ENCODE results near the gene SCAI.
"Not testable (repeated sequence)": the region's sequence is repeated elsewhere in the genome, so short reads cannot be mapped to it uniquely, and the experiment has no call there.

Gene SCAI

DNA sequence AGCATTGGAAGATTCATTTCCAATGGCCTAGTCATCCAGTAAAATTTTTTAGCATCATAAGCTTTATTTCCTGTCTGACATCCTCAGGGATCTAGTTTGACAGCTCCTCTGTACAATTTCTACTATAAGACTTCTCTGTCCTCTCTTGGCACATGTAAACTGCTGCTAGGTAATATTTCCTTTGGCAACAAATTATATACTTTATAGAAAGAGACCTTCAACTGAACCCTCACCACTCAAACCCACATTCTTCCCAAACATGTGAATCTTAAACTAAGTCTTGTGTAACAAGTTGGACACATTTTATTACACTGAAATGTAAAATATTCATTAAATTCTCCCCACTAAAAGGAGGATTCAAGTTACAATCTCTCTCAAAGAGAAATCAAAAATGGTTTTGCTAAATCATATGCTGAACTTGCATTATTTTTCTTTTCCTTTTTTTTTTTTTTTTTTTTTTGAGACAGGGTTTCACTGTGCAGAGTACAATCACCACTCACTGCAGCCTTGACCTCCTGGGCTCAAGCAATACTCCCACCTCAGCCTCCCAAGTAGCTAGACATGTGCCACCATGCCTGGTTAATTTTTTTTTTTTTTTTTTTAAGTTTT lies 36.9 kb downstream of the SCAI start:
- no peak for DNase-seq (ENCODE audit: low read depth in 2 of 3, low spot score in 2 of 3)

DNA sequence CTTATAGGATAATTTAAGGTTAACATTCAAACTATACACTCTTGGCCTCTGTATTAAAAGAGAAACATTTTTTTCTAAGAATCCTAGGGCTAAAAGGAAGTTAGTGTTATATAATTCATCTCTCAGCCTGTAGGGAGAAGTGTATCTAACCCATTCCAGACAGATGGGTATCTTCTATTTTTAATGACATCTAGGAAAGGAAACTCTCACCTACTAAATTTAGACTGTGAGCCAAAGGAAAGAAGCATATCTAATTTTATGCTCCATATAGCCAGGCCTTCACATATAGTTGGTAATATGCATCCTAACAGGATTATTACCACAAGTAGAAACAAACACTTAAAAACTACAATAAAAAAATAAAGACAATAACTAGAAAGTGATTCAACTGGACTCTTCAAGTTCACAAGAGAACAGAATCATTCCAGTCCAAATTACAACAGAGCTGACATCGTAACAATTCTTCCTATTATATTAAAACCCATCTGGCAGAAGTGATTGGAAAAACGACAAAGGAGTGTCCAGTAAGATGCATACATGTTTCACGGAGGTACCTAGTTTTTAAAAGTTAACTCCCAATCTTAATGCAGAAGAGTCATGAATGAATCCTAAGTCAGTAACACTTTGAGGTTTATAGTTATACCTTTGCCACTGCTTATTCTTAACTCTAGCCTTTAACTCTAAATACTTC lies 39.4 kb downstream of the SCAI start:
- DNase-seq (ENCODE audit: low read depth in 2 of 3, low spot score in 2 of 3): no peak

DNA sequence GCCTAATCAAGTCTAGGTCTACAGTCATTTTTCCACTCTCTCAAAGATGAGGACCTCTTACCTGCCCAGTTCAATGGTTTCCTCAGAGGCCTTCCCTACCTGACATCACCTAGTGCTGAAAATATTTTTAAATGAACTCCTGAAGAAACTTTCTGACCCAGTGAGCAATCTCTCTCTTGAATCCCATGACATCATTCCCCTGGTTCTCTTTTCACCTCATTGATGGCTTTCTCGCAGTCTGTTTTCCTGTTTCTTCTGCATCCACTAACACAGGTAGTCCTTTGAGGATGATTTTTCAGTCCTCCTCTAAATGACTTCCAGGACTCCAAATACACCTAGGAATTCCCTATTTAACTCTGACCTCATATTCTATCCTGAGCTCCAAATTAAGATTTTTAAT lies 40.3 kb downstream of the SCAI start:
- DNase-seq (ENCODE audit: low read depth in 2 of 3, low spot score in 2 of 3): no peak

DNA sequence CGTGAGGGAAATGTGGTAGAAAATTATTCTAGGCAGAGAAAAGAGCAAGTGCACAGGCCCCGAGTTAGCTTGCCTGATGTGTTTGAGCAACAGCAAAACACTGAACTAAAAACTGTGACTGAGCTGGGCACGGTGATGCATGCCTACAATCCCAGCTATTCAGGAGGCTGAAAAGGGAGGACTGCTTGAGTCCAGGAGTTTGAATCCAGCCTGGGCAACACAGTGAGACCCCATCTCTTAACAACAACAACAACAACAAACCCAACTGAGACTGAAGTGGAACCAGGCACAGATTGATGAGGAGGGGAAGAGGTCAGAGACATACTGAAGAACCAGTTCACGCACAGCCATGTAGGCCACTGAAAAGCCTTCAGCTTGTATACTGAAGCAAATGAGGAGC lies 42.5 kb downstream of the SCAI start:
- no peak for DNase-seq (ENCODE audit: low read depth in 2 of 3, low spot score in 2 of 3)

DNA sequence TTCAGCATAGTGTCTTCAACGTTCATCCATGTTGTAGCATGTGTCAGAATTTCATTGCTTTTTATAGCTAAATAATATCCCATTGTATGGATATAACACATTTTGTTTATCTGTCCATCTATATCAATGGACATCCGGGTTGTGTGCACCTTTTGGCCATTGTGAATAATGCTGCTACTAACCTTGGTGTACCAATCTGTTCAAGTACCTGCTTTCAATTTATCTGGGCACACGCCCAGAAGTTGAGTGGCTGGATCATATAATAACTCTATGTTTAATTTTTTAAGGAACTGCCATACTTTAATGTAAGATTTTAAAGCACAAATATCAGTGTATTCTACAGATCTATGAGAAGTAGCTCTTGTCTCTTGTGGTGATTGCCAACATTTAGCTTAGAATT lies 43.5 kb downstream of the SCAI start:
- no peak for DNase-seq (ENCODE audit: low read depth in 2 of 3, low spot score in 2 of 3)

DNA sequence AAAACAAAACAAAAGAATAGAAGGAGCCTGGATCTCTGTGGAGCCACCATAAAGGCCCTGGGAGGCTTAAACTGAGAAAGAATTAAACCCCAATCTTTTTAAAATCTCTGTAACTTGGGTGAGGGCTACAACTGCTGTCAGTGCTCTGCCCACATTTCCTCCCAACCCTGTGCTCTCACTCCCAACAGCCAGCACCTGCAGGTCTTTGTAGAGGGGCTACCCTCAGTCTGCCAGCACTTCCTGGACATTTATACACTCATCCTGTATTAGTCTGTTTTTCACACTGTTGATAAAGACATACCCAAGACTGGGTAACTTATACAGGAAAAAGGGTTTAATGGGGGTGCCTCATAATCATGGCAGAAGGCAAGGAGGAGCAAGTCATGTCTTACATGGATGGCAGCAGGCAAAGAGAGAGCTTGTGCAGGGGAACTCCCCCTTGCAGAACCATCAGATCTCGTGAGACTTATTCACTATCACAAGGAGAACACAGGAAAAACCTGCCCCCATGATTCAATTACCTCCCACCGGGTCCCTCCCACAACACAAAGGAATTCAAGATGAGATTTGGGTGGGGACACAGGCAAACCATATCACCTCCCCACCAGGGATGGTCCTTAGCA lies 47.4 kb downstream of the SCAI start:
- no peak for DNase-seq (ENCODE audit: low read depth in 2 of 3, low spot score in 2 of 3)

DNA sequence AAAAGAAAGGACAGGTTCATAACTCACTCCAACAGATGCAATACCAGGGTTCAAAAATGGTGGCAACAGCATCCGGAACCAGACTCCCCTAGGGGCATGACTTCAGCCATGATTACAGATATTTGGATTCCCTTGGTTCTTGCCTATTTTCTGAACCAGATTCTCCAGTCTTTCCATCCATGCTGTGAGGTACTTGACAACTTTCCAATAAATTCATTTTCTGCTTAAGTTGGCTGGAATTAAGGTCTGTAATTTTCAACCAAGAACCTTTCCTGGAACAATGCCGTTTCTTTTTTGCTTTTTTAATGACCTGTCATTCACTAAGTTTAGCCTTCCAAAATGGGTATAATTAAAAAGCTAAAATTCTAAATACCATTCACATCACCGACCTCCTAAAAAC lies 52.2 kb downstream of the SCAI start:
- DNase-seq (ENCODE audit: low read depth in 2 of 3, low spot score in 2 of 3): no peak

DNA sequence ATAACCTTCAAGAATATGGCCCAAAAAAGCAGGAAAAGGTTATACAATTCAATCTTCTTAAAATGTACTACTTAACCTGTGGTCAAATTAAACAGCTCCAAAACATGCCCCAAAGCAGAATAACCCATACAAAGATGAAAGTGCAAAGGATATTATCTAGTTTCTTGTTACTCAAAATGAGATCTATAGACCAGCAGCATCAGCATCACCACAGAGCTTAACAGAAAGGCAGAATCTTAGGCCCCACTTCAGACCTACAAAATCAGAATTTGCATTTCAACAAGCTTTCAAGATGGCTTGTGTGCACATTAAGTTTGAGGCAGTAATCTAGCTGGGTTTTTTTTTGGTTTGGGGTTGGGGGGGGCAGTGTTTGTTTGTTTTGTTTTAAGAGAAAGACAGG lies 54.0 kb downstream of the SCAI start:
- no peak for DNase-seq (ENCODE audit: low read depth in 2 of 3, low spot score in 2 of 3)

DNA sequence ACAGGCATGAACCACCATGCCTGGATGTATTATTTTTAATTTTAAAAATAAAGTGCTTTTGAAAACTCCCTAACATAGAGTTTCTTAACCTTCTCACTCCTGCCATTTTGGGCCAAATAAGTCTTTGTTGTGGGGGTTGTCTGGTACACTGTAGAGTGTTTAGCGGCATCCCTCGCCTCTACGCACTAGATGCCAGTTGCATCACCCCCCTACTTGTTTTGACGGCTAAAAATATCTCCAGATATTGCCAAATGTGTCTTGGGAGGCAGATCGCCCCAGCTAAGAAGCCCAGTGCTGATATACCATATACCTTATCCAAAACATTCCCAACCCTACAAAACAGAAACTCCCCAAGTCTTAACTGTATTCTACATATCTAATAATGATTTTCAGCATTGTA lies 54.6 kb downstream of the SCAI start:
- no peak for DNase-seq (ENCODE audit: low read depth in 2 of 3, low spot score in 2 of 3)

DNA sequence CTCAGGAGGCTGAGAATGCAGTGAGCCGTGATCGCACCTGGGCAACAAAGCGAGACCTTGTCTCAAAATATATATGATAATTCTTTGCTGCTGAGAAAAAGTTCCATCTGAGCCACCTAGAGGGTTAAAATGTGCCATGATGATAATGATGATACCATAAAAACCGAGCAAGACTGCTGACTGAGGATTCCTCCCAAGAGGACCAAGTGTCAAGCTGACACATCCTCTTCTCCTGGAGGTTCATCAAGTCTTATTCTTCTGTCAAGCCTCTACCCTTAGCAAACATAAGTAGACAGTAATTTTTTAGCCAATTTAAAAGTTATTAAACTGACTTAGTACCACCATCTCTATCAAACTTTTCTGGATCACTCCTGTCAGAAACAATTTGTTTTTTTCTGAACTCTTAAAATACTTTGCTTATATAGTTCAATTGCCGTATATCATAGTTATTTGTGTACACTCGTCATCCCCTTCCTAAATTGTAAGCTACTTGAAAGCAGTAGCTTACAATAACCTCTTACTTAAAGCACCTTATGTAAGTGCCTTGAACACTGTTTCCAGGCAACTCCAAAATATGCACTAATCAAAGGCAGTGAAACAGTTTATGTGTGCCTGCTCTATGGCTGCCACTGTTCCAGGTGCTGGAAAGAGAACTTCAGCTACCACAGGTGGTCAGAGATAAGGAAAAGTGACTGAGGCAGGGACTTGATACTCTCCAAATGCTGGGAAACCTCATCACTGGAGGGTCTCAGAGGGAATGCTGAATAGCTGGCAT lies 57.4 kb downstream of the SCAI start:
- DNase-seq (ENCODE audit: low read depth in 2 of 3, low spot score in 2 of 3): no peak

DNA sequence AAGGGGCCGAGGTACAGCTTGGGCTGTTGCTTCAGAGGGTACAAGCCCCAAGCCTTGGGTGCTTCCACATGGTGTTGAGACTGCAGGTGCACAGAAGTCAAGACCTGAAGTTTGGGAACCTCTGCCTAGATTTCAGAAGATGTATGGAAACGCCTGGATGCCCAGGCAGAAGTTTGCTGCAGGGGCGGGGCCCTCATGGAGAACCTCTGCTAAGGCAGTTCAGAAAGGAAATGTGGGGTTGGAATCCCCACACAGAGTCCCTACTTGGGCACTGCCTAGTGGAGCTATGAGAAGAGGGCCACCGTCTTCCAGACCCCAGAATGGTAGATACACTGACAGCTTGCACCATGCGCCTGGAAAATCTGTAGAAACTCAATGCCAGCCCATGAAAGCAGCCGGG lies 61.1 kb downstream of the SCAI start:
- not testable (repeated sequence) for DNase-seq (ENCODE audit: low read depth in 2 of 3, low spot score in 2 of 3)

DNA sequence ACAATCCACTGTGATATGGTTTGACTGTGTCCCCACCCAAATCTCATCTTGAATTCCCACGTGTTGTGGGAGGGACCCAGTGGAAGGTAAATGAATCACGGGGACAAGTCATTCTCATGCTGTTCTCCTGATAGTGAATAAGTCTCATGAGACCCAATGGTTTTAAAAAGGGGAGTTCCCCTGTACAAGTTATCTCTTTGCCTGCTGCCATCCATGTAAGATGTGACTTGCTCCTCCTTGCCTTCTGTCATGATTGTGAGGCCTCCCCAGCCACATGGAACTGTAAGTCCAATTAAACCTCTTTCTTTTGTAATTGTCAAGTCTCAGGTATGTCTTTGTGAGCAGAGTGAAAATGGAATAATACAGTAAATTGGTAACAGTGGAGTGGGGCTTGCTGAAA lies 62.5 kb downstream of the SCAI start:
- DNase-seq (ENCODE audit: low read depth in 2 of 3, low spot score in 2 of 3): not testable (repeated sequence)

DNA sequence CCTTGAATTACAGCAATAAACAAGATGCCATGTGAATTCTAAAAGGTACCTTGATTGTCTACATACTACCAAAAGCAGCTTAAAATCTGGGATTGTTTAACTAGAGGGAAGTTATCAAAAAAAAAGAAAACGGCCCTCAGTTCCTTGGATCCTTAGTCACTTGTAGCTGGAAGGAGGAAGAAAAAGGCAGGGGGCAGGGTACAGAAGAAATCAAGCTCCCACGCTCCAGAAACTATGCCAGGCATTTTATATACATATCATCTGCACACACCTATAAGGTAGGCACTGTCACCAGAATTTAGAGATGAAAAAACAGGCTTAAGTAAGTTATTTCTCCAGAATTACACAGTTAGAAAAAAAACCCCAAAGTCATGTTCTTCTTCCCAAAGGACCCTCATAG lies 63.4 kb downstream of the SCAI start:
- DNase-seq (ENCODE audit: low read depth in 2 of 3, low spot score in 2 of 3): no peak

DNA sequence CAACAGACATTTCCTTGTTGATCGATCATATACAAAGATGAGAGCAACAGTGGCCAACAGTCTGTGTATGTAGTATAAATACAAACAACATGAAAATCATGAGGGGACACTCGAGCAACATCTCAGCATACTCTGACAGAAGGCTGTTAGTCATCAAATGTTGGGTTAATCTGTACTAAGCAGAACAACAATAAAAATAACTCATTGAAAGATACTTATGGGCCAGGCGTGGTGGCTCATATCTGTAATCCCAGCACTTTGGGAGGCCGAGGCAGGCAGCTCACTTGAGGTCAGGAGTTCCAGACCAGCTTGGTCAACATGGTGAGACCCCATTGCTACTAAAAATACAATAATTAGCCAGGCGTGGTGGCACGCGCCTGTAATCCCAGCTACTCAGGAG lies 67.3 kb downstream of the SCAI start:
- no peak for DNase-seq (ENCODE audit: low read depth in 2 of 3, low spot score in 2 of 3)

DNA sequence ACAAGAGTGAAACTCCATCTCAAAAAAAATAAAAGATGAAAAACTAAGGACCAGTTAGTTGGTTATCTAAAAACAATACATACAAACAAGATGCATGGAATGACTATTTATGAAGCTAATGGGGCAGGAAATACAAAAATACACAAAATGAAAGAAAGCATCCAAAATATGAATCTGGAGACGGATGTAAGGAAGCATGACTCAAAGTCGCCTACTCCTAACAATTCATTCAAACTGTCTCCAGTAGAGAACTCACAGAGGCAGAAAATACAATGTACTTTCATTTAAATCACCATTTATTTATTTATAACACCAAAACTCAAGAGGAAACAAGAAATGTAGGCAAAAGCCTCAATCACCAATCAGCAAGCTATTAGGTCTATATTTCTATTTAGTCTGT lies 68.4 kb downstream of the SCAI start:
- no peak for DNase-seq (ENCODE audit: low read depth in 2 of 3, low spot score in 2 of 3)

DNA sequence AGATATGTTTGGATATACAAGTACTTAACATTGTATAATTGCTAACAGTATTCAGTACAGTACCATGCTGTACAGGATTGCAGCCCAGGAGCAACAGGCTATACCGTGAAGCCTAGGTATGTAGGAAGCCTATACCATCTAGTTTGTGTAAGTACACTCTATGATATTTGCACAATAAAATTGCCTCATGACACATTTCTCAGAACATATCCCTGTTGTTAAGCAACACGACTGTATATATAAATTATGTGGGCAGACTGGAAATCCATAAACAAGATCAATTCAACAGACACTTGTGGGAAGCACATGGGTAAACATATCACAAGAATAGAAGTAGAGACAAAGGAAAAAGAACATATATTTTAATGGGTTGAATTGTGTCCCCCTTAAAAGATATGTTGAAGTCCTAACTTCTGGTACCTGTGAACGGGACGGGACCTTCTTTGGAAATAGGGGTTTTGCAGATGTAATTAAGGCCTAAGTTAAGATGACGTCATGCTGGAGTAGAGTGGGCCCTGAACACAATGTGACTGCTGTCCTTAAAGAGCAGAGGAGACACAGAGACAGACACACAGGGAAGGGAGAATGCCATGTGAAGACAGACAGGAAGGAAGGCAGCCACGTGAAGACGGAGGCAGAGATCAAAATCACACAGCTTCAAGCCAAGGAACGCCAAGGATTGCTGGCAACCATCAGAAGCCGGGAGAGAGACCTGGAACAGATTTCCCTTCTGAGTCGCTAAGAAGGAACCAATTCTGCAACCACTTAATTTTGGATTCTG lies 76.3 kb downstream of the SCAI start:
- no peak for DNase-seq (ENCODE audit: low read depth in 2 of 3, low spot score in 2 of 3)

DNA sequence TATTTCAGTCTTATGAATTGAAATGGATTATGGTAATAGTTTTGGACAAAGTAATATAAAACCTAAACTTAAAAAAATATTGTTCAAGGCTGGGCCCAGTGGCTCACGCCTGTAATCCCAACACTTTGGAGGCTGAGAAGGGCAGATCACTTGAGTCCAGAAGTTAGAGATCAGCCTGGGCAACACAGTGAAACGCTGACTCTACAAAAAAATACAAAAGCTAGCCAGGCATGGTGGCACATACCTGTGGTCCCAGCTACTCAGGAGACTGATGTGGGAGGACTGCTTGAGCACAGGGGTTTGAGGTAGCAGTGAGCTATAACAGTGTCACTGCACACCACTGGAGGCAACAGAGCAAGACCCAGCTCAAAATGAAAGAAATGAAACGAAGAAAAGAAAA lies 81.9 kb downstream of the SCAI start:
- DNase-seq (ENCODE audit: low read depth in 2 of 3, low spot score in 2 of 3): no peak

DNA sequence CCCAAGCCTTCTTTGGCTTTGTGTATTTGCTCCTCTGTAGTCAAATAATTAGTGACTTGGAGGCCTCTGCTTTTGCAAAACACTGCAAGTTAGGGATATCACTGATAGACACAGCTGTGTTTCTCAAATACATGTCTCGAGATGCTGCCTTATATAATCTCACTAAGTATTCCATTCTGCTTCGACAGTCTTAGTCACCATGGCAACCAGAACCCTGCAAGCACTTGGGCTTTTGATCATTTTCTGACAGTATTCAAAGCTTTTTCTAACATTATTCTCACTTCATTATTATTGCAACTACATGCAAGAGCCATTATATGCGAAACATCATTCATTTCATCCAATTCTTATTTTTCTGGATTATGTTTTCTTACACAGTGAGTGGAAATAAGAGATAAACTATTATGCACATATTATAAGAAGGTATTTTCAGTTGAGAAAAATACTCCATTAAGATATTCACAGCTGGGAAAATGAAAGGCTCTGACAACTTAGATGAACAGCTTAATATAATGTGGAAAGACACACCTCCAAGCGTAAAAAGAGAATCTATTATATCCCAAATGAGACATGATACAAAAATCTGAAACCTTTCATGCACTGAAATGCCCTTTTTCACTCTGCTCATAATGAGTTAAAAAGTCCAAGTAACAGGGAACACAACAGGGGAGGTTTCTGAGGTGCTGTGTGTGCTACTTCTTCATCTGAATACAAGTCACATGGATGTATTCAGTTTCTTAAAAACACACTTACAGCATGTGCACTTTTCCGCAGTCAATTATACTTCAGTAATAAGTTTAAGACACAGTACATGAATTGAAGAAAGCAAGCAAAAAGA lies 93.9 kb downstream of the SCAI start:
- no peak for DNase-seq (ENCODE audit: low read depth in 2 of 3, low spot score in 2 of 3)

DNA sequence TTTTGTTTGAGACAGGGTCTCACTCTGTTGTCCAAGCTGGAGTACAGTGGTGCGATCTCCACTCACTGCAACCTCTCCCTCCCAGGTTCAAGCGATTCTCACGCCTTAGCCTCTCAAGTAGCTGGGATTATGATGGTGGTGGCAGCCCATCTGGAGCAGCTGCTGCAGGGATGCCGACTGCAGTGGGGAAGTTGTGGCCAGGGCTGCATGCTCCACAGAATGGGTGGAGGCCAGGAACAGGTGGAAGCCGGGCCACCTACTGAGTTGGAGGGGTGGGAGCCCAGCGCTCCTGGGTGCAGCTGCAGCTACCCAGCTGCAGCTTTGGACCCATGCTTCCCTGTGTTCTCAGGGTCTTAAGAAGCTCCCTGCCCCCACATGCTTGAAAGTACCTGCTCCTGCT lies 99.7 kb downstream of the SCAI start:
- no peak for DNase-seq (ENCODE audit: low read depth in 2 of 3, low spot score in 2 of 3)

DNA sequence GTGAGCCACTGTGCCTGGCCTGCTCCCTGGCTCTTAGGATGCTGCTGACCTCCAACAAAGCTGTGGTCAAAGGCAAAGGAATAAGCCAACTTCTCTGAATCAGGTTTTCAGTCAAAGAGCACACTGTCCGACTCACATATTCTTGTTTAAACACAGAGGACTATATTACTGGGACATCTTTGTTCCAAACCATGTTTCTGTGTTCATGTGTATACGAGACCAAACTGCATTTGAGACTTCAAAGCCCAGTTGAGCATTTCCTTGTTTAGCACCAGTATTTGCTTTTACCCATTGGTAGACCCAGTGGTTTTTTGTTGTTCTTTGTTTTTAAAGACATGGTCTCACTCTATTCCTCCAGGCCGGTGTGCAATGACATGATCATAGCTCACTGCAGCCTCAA lies 100.2 kb downstream of the SCAI start:
- no peak for DNase-seq (ENCODE audit: low read depth in 2 of 3, low spot score in 2 of 3)
